ENCODE results near the gene ATG9A. TPM values are rescaled to one million over a fixed set of nuclear protein-coding genes. Genes with fewer than 3 reads are reported as not detected.

The ATG9A gene
- total RNA-seq, 2 experiments from 2014 or later, result 55.9 to 57.4 TPM

DNA sequence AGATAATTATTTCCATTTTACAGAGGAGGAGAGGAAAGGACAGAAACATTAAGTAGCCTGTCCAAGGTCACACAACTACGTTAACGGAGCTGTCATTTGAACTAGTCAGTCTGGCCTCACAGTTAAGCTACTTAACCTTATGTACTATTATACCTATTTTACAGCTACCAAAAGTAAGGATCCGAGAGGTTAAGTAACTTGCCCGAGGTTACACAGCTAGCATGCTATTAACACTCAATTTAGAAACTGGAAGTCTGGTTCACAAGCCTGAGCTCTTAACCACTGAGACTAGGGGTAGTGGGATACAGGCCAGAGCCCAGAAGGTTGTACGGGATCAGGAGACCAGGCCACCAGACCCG lies 15.3 kb upstream of the ATG9A start:
- POLR2A ChIA-PET, result interaction anchor here (0.6 to 2.6 kb wide), 10 partner anchors 9 to 68 kb away, joined by 3 to 39 read pairs (median 6); partner anchors contain the start of genes ANKZF1, ATG9A, CNPPD1 and DNAJB2
- CTCF ChIA-PET, result interaction anchor here (0.6 to 1.8 kb wide), 8 partner anchors 13 to 50 kb away, joined by 3 to 7 read pairs (median 4); partner anchors contain the start of genes ABCB6, ANKZF1, ATG9A and DNAJB2

DNA sequence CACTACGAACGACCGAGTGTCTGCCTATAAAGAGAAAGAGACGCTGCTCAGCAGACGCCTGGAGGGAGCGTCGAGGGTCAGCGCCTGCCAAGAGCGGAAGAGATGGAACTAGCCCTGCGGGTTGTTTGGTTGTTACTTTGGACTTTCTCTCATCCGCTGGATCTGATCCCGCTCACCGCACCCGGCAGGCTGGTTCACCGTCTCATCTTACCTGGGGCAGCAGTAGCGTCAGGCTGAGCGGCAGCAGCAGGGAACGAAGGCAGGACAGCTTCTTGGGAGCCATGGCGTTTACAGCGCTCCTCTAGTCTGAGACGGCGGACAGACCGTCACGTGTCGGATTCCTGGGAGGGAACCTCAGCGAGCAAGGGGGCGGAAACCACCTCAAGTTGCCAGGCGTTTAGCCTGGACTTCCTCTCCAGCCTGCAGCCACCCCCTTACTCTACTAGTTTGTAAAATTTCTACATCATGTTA lies 13.9 kb upstream of the ATG9A start:
- ChIA-PET CTCF (interaction anchor here (0.5 to 2.1 kb wide), 2 partner anchors 13 to 15 kb away, joined by 3 to 5 read pairs; partner anchors contain the start of genes ANKZF1 and ATG9A), POLR2A (no interaction called here)

DNA sequence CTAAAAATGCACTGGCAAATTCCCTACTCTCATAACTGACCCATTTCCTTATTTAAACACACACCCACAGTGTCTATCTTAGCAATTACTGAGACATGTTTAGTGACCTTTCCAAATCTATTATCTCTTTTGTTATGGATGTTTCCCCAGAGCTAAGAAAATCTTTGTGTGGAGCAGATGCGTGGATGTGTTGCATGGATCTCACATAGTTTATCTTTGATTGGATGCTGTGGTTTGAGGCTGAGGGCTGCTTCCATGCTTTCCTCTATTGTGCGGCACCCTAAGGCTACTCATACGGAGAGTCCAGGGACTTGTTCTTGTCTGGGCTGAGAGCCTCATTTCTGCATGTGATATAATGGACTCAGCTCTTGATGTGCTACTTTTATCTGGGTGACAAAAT lies 4.9 kb upstream of the ATG9A start:
- POLR2A ChIA-PET, result interaction anchor here (1.0 kb wide), 2 partner anchors 10 to 13 kb away, joined by 3 read pairs; no protein-coding TSS in a partner anchor

DNA sequence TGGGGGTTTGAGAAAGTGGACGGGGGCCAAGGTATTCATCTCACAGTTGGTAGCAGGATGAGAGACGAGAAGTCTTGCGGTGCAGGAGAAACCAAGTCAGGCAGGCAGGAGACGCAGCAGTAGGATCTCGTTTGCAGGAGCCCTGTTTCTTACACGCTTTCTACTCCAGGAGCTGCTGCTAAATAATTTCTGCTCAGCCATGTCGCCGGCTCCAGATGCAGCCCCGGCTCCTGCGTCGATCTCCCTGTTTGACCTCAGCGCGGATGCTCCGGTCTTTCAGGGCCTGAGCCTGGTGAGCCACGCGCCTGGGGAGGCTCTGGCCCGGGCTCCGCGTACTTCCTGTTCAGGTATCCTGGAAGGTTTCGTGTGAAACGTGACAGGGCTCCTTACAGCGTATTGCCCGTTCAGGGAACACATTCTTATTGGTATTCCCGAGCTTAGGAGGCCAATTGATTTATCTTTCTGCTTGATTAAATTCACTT lies 664 bp upstream of the ATG9A start:
- CTCF ChIA-PET, result interaction anchor here (0.6 to 1.9 kb wide), 11 partner anchors 12 to 70 kb away, joined by 3 to 8 read pairs (median 5); partner anchors contain the start of genes CNPPD1, DNAJB2, GLB1L and NHEJ1
- POLR2A ChIA-PET, result interaction anchor here (0.7 to 2.7 kb wide), 12 partner anchors 9 to 333 kb away, joined by 3 to 38 read pairs (median 8); partner anchors contain the start of genes ABCB6, DNAJB2, GLB1L and STK16

More for the DNA sequence above, 4.9 kb upstream of the ATG9A start:
- CTCF ChIA-PET, result interaction anchor here (0.8 kb wide), 1 partner anchor 14 kb away, joined by 4 read pairs; no protein-coding TSS in a partner anchor

DNA sequence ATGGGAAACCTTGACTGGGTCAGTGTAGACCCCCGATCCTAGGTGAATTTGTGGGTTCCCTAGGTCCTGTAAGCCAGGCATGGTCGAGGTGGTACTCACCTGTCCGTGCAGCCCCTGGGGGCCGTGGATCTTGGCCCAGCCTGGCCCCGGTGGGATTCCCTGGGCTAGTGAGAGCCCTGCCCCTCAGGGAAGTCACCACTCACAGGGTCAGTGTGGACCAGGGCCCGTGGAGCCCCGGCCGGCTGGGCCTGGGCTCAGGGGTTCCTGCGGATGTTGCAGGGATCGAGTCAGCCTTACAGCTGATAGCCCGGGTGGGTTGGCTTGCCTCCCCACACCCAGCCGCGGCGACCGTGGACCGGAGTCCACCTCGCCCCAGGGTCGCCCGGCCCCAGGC lies 528 bp downstream of the ATG9A start:
- ChIA-PET POLR2A (interaction anchor here (0.7 to 2.7 kb wide), 12 partner anchors 10 to 69 kb away, joined by 3 to 38 read pairs (median 8); partner anchors contain the start of genes ABCB6, DNAJB2, GLB1L and NHEJ1), CTCF (interaction anchor here (1.0 to 1.4 kb wide), 5 partner anchors 9 to 59 kb away, joined by 3 to 6 read pairs (median 5); partner anchors contain the start of genes ABCB6, GLB1L, SLC23A3 and STK16)

DNA sequence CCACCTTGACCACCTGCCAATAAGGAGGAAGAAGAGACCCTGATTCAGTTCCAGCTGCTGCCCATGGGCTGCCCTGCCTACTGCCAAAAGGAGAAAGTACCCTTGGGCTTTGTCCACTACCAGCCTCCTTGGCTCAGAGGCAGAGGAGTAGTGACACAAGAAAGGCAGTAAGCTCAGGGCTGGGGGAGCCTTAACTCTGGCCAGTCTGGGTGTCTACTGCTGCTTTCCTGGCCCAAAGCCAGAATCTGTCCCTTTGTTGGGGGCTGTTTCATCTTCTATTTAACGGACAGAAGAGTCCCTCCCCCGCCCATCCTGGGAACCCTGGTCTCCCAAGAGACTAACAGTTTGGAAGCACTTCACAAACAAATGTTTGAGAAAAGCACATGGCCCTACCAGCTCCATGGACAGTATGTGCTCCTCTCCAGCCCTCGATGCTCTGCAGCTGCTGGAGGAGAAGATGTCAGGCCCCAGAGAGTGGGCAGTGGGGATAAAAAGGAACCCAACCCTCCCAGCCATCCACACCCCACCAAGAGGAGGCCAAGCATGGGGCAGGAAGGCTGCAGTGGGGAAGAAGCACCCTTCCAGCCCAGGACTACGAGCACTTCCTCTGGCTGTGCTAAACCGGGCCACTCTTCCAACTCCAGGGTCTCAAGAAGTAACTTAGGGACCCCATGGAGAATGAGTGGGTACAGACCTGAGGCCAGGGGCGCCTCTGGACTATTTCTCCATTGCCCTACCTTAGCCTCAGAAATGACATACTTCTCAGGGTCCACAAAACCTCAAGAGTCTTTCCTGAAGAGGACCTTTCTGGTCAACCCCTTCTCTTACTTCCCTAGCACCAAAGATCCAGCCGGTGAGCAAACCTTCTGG lies 1.2 kb downstream of the ATG9A start:
- ChIA-PET CTCF (interaction anchor here (0.9 to 2.5 kb wide), 8 partner anchors 9 to 69 kb away, joined by 3 to 9 read pairs (median 5); partner anchors contain the start of genes ABCB6, GLB1L and STK16), POLR2A (interaction anchor here (0.7 to 2.7 kb wide), 14 partner anchors 10 to 68 kb away, joined by 3 to 38 read pairs (median 6); partner anchors contain the start of genes ABCB6, DNAJB2, GLB1L and NHEJ1)

DNA sequence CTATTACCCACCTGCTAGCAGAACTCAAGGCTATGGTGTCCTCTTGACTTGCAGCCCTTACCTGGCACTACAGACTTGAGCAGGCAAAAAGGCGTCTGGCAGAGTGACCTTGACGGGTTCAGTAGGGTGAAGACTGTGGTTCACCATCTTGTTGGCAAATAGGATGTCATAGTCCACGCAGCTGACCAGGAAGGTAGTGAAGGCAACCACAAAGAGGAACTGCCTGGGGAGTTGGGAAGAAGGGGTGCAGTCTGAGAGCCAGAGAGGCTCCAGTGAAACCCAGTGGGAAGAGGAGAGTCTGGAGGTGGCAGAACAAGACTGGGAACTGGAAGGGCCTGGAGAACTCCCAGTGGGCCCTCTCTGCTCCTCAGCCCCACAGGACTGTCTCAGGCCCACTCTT lies 4.1 kb downstream of the ATG9A start:
- POLR2A ChIA-PET, result no interaction called here
- CTCF ChIA-PET, result no interaction called here

DNA sequence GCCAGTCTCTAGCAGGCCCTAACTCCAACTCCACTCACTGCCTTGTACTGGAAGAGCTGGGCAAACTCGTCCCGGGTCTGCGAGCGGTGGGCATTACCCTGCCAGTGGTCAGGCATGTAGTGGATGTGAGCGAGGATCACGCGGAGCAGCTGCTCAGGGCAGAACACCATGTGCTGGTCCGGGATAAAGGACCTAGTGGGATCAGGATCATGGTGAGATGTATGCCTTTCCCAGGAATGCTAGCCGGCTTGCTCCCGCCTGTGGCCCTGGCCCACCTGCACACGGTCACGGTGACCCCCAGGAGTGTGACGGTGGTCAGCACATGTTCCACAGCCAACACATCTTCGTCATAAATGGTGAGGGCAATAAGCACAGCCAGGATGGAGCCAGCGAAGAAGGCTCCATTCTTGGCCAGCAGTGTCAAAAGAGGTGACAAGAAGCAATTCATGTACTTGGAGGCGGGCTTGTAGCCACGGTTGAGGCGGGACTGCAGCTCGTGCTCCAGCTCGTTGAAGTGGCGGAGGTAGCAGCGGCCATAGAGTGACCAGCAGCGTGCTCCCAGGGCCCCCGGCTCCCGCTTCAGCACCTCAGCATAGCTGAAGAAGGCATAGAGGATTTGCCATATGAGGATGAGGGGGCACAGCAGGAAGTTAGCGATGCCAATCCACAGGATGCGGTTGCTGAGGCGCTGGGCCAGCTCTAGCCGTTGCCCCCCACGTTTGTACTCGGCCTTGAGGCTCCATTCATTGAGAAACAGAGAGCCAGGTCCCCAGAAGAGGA lies 5.4 kb downstream of the ATG9A start:
- POLR2A ChIA-PET, result no interaction called here
- CTCF ChIA-PET, result interaction anchor here (0.6 kb wide), 1 partner anchor 47 kb away, joined by 3 read pairs; the partner anchor contains the start of gene CNPPD1

DNA sequence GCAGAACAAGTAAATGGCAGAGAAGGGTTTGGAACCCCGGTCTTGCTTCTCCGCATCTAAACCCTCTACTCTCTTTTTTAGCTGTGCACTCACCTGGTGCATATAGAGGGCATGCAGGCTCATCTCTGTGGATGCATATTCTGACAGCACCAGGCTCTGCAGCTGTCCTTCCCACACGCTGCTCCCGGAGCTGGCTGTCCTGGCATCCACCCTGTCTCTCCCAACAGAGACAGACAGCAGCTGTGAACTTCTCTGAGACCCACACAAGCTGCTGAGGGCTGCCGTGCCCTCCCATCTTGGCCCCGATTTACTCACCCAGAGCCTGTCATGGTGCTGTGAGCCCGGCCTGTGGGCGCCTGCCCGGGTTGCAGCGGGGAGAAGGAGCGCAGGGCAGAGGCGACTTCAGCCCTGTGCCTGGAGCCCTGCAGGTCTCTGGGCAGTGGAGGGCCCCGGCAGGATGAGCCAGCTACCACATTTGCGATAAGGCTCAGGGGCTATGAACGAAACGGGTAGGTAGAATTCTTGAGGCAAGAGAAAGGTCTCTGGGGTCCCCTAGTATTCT lies 7.4 kb downstream of the ATG9A start:
- POLR2A ChIA-PET, result interaction anchor here (1.1 to 1.4 kb wide), 2 partner anchors 16 to 27 kb away, joined by 4 to 5 read pairs; partner anchors contain the start of gene ZFAND2B
- CTCF ChIA-PET, result interaction anchor here (0.7 kb wide), 1 partner anchor 10 kb away, joined by 3 read pairs; no protein-coding TSS in a partner anchor

DNA sequence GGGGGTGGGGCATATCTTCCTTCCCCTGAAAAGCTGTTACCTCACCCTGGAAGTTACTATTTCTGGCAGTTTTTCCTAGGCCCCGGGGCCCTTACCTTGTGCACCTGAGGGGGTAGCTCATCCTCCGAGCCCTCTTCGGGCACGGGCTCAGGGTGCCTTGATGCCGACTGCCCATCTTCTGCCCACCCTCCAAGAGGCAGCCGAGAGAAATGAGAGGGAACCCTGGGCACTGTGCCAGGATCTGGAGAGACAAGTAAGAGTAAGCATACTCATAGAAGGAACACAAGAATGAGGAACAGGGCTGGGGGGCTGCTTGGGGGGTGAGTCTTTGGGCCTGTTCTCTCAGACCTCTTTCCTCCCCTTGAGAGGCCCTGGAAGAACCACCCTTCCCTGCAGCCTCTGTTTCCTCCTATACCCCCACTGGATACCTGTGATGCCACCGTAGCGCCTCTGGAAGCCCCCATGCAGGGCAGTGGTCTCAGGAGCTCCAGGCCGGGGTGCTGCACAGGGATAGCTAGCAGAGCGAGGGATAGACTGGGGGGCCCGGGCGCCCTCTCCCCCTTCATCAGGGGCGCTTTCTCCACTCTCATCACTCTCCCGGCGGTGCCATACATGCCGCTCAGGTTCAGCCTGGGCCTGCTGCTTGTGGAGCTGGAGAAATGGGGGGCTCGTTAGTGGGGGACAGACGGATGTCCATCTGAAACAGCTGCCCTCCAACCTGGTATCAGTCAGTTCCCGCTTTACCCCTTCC lies 8.6 kb downstream of the ATG9A start:
- CTCF ChIA-PET, result interaction anchor here (0.7 to 3.7 kb wide), 3 partner anchors 8 to 57 kb away, joined by 3 to 14 read pairs (median 5); partner anchors contain the start of genes ANKZF1, ATG9A and DNAJB2

DNA sequence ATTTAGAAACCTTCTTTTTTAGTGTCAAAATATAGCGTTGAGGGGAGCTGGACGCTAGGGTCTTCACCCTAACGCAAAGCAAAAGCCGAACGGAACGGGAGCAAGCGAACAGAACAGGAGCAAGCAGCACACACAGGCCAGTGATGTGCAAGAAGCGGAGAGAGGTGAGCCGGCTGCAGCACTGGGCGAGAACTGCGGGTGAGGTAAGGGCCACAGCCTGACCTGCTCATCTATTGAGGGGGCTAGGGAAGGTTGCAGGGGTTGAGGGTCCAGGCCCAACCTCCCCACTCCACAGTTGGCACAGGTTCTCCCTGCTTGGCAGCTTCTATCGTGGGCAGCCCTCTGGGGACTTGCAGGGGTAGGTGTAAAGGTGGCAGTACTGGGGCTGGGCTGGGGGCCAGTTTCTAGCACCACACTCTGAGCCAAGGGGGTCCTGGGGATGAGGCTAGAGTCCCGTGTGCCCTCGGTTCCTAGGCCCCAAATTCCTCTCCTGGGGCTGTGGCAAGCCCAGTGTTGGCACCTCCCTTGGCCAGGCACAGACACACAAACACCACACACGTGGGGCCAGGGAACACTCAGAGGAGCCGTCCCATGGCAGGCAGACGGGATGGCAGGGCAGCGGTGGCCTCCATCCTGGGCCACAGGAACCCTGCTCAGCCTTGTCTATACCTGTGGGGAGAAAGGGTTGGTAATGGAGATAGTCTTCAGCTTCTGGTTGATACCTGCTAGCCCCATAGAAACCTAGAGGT lies 9.5 kb downstream of the ATG9A start:
- ChIA-PET POLR2A (interaction anchor here (0.9 to 3.1 kb wide), 10 partner anchors 10 to 65 kb away, joined by 3 to 23 read pairs (median 5); partner anchors contain the start of genes ANKZF1, ATG9A, CNPPD1 and GLB1L), CTCF (interaction anchor here (1.8 to 3.7 kb wide), 4 partner anchors 7 to 58 kb away, joined by 4 to 14 read pairs (median 6); partner anchors contain the start of genes ANKZF1, ATG9A and DNAJB2)

More for the DNA sequence above, 8.6 kb downstream of the ATG9A start:
- POLR2A ChIA-PET, result interaction anchor here (0.5 to 1.4 kb wide), 2 partner anchors 14 to 44 kb away, joined by 3 to 5 read pairs; partner anchors contain the start of genes CNPPD1 and ZFAND2B

DNA sequence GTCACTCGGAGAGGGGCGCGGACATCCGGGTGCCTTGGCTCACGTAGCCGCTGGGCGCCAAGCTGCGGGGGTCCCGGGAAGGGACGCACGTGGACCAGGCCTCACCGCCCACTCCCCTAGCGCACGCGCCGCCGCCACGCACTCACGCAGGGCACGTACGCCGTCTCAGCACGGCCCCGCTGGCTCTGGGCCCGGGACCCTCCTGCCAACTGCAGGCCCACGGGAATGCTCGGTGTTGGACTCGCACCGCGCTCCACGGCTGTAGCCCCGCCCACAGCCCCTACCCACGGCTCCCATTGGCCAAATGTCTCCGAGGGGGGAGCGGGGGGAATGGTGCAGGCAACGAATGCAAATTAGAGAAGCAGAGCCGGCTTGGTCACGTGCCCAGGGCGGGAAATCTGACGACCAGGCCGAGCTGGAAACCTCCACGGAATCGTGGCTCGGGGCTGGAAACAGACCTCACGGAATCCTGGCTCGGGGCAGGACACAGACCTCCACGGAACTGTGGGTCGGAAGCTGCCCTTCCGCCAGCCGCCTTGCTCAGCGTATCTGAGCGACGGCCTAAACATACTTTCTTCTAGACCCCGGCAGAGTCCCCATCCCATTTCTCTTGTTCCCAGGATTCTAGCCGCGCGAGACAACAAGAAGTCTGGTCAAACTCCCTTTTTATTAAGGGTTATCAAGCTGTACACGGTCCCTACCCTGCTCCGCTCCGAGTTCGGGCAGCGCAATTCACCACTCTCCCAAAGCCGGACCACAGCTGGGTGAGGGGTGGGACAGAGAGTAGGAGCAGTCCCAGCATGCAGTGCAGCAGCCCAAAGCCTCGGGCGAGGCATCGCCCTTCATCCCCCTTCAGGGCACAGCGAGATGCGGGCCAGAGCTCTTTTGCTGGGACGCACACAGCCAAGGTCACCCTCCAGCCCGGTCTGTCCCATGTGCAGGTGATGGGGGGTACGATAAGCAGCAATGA lies 10.4 kb downstream of the ATG9A start, which contains the start of gene ABCB6:
Gene ABCB6, minus strand, starts transcription at position 227 of the 970 bp plus-strand sequence. CDS start 285 bp downstream, outside the sequence.
- ChIA-PET POLR2A (interaction anchor here (0.5 to 3.1 kb wide), 17 partner anchors 10 to 76 kb away, joined by 3 to 23 read pairs (median 6); partner anchors contain the start of genes ANKZF1, ATG9A, CNPPD1 and DNAJB2), CTCF (interaction anchor here (1.2 to 3.7 kb wide), 8 partner anchors 8 to 160 kb away, joined by 4 to 14 read pairs (median 6); partner anchors contain the start of genes ANKZF1, ATG9A and DNAJB2)

DNA sequence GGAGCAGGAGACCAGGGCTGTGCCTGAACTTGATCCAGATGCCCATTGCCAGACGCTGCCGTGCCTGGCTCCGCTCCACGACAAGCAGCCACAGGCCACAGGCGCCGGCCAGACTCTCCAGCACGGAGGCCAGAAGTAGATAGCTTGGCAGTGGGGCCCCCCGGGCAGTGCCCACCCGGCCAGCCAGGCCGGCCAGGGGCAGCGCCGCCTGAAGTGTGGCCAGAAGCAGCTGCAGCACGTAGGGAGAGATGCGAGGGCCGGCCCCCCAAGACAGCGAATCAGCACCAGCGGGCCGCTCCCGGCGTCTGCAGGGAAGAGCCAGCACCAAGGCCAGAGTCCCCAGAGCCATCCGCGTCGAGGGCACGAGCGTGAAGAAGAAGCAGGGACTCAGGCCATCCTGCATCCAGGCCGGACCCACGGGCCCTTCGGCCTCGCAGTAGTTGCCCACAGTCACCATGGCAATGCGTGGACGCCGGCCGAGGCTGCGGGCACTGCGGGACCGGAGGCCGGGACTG lies 11.2 kb downstream of the ATG9A start:
- CTCF ChIA-PET, result interaction anchor here (1.1 to 3.7 kb wide), 10 partner anchors 9 to 159 kb away, joined by 3 to 14 read pairs (median 6); partner anchors contain the start of genes DNAJB2 and ZFAND2B
- POLR2A ChIA-PET, result interaction anchor here (0.6 to 3.1 kb wide), 10 partner anchors 10 to 77 kb away, joined by 3 to 23 read pairs (median 6); partner anchors contain the start of genes ANKZF1, ATG9A, GLB1L and STK16

DNA sequence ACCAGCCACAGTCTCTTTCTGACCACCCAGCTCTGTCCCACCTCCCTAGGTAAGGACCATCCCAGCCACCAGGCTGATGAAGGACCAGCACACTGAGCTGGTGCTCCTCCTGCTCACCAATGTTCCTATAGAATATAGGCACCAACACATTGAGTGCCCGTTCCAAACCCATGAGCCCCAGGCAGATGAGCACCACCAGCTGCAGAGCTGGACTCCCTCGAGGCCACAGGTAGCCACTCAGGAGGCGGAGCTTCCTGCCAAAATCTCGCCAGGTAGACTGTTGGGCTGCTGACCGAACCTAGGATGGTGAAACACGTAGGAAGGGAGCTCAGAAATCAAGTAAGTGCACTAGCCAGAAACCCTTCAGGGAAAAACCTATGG lies 12.9 kb downstream of the ATG9A start:
- POLR2A ChIA-PET, result no interaction called here

More for the DNA sequence above, 12.9 kb downstream of the ATG9A start:
- CTCF ChIA-PET, result interaction anchor here (1.3 to 2.5 kb wide), 3 partner anchors 8 to 57 kb away, joined by 3 to 12 read pairs (median 7); no protein-coding TSS in a partner anchor
